ENCODE measurements around the gene SPN.
"Not testable (repeated sequence)": the region's sequence is repeated elsewhere in the genome, so short reads cannot be mapped to it uniquely, and the experiment has no call there.

Gene SPN

DNA sequence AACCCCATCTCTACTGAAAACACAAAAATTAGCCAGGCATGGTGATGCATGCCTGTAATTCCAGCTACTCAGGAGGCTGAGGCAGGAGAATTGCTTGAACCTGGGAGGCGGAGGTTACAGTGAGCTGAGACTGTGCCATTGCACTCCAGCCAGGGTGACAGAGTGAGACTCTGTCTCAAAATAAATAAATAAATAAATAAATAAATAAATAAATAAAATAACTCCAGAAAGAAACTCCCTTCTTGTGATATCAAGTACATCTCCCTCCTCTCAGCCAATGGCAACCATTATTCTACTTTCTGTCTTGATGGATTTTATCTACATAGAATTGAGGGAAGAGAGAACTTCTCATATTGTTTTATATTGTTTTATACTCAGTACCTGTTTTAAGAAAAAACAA is 44.1 kb downstream of the SPN start:
- not testable (repeated sequence) for DNase-seq

DNA sequence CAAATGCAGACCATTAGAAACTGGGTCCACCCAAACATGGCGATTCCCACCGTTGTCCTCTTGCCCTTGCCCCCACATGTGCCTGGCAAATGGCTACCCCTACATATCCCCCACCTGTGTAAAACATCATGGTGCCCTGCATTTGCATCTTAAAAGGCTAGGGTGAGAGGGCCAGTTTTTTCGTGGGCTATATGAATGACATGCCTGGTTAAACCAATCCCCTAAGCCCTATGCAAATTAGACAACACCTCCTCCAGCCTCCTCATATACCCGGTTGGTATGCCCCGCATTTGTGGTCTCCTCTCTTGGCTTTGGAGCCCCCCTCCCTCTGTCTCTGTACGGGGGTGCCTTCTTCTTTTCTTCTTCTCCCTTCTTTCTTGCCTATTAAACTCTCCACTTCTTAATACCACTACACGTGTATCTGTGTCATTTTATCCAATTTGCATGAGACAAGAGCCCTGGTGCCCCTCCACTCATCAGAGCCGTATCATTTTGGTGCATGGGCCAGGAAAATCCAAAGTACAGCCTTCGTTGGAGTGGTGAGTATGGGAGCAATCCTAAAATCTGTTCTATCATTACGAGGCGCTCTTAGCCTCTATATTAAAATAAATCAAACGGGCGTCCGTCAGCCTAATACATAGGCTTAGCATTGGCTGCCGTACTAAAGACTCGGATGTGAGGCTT is 46.0 kb downstream of the SPN start:
- no peak for DNase-seq

DNA sequence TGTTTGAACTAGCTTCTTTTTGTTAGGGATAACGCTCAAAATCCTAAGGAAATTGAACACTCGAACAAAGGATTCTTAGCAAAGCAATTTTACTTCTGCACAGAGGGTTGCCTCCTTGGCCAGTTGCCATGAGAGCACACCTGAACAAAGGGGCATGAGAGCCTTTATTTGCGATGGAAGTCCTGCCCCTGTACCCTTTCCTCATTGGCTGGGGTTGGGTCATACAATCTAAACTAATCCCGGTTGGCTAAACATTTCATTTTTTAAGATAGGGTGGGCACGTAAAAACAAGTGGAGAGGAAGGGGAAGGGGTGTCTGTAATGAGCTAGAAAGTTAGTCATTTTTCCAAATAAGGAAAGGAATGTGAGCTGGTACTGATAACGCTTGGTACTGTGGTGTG is 46.6 kb downstream of the SPN start:
- not testable (repeated sequence) for DNase-seq

DNA sequence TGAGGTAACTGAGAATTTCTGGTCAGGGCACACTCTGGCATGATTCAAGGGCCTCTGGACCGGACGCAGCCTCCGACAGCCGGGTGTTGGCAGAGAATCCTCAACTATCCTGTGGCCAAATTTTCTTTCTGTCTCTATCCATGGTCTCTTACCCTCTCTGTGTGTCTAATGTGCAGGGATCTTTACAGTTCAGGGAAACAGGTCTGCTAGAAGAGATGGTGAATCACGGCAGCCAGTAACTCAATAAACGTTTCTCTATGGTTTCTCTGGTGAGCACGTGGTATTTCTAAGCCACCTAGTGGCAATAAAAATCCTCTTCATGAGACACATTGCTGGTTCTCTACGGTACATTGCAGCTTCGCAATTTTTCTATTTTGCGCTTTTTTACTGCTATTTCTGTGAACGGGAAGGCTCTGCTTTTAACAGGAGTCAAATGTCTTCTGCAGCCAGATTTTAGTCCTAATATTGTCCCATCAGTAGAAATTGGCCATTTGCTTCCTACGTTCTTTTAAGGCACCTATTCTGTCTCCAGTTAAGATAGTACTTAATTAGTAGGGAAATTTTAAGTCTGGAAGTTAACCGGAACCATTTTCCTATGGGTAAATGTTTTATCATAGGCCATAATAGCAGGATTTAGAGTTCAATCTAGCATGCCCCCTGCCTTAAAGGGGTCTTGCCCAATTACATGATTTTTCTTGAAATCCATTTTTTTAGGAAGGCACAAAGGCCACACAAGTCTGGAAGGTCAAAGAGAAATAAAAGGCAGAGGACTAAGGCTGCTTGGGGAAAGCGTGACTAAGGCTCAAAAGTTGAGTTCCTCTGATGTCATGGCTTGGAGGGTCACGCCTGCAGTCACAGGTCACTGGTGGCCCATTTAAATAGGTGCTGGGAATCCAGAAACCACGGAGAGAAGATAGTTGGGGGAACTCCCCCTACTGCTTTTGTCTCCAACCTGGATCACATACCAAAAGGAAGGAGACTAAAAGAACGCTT is 47.5 kb downstream of the SPN start:
- peak; percentile 36 to 51 for DNase-seq

DNA sequence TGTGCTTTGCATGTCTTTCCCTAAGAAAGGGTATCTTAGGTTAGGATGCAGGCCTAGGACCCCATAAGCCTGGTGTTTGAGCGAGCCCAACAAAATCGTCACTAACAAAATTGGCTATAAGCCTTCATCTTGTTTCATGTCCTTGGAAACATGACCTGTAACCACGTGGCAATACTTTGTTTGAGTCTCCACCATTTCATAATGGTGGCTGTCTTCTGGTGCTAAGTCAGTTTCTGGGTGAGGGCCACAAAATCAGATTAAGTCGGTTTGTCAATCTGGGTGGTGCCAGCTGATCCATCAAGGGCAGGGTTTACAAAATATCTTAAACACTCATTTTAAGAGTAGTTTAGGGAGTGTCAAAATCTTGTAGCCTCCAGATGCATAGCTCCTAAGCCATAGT is 49.8 kb downstream of the SPN start:
- no peak for DNase-seq

GRCh38 chr16:29714396-29714795 is 51.3 kb downstream of the SPN start:
- no peak for DNase-seq

GRCh38 chr16:29714972-29715371 is 51.9 kb downstream of the SPN start:
- DNase-seq, result no peak

- DNase-seq, result no peak
Observed at GRCh38 chr16:29717113-29717512, 54.1 kb downstream of the SPN start.

DNA sequence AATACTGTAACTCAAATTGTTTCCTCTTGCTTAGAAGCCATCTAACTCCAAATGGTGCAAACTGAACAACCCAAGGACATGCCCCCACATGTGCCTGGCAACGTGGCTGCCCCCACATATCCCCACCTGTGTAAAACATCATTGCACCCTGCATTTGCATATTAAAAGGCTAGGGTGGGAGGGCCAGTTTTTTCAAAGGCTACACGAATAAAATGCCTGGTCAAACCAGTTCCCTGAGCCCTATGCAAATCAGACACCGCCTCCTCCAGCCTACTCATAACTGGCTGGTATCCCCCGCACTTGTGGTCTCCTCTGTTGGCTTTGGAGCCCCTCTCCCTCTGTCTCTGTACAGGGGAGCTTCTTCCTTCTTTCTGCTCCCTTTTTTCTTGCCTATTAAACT is 56.0 kb downstream of the SPN start:
- no peak for DNase-seq
